Measurements from ENCODE around the gene MYRIP. TPM values are rescaled to one million over a fixed set of nuclear protein-coding genes. Genes with fewer than 3 reads are reported as not detected.
"Not testable (repeated sequence)": the region's sequence is repeated elsewhere in the genome, so short reads cannot be mapped to it uniquely, and the experiment has no call there.

MYRIP gene
- total and polyA plus RNA-seq, 4 experiments from 2014 or later = not detected

DNA sequence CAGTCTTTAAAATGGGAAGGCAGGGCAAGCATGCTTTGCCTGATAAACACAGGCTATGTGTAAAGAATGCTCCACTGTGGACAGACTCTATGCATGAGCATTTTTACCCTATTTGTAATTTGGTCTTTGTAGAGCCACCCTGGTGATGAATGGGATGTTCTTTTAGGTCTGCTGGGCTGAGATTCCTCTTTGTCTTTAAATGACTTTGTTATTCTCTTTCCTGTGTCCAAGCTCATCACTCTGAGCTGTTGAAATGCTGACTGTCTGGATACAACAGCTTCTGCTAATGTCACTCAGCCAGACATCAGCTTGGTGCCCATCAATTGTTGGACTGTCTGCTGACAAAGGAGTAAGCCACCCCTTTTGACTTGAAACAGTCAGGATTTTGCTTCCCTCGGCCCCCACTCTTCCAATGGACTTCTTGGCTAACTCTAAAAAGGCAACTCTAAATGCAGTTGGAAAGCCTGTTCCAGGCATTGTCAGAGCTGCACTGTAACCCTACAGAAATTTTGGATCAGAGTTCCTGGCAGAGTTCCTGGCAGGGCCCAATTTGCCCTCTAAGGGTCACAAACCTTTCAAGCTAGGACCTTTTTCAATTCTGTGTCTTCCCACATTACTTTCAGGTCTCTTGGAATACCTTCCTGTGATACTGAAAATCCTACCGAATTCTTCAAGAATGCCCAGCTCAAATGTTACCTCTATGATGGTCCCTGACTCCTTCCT, 459.6 kb downstream of the MYRIP start:
- peaks cover 0 to 5% (median 0%) of the 10 kb centered on the region in 8 donors for H3K9me3 Mint-ChIP-seq
- no peaks in the 10 kb centered on the region for H3K36me3 ChIP-seq (ENCODE audit: insufficient read depth, low read length)

DNA sequence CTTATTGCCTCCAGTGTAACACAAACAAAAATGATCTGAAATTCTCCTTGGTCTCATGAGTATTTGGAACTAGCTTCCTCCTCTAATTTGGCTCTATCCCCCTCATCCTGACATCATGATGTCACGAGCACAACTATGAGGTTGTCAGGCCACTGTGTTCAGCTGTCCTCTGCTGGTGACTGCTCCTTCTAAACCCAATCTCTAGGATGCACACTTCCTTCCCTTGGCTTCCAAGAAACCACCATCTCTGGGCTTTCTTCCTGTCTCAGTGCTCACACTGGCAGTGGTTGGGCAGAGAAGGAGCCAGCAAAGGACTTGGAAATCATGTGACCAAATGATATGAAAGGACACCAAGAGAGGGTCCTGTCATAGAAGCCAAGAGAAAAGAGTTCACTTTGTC, 469.4 kb downstream of the MYRIP start:
- intact Hi-C loops (cut with micrococcal nuclease) = no loop called here
- no peaks in the 10 kb centered on the region for H3K36me3 ChIP-seq (ENCODE audit: insufficient read depth, low read length)
- Mint-ChIP-seq H3K27ac (peak overlapping the region in 1 of 7 donors; percentile 12), H3K9me3 (peaks cover 0 to 7% (median 1%) of the 10 kb centered on the region in 8 donors), H3K27me3 (peaks cover 0 to 2% of the 10 kb centered on the region in 2 donors), H3K4me3 (no peak overlapping the region), H3K36me3 (no peaks in the 10 kb centered on the region), H3K4me1 (no peaks in the 10 kb centered on the region)
- ChIA-PET POLR2A (ENCODE audit: partially characterized antibody) (no interaction called here), CTCF (ENCODE audit: partially characterized antibody) (no interaction called here)
- no peaks in the 10 kb centered on the region for H3K9me3 ChIP-seq (ENCODE audit: control insufficient read depth in 1 of 2, low read length in 2 of 2)
- H3K27me3 ChIP-seq (ENCODE audit: insufficient read depth, low read length) = no peaks in the 10 kb centered on the region
- H3K4me3 ChIP-seq (ENCODE audit: low read length in 2 of 2) = no peak overlapping the region
- no peaks in the 10 kb centered on the region for H3K4me1 ChIP-seq (ENCODE audit: insufficient read depth, low read length)
- H3K27ac ChIP-seq (ENCODE audit: low read depth, low read length) = no peak overlapping the region
- no peak for DNase-seq

More for the DNA sequence above, 459.6 kb downstream of the MYRIP start:
- Histone ChIP-seq H3K4me1 (ENCODE audit: insufficient read depth, low read length) (no peaks in the 10 kb centered on the region), H3K27ac (ENCODE audit: low read depth, low read length) (no peak overlapping the region), H3K4me3 (ENCODE audit: low read length in 2 of 2) (no peak overlapping the region), H3K9me3 (ENCODE audit: control insufficient read depth in 1 of 2, low read length in 2 of 2) (no peaks in the 10 kb centered on the region), H3K27me3 (ENCODE audit: insufficient read depth, low read length) (no peaks in the 10 kb centered on the region)
- peaks cover 4 to 15% of the 10 kb centered on the region in 2 donors for H3K36me3 Mint-ChIP-seq
- no peak overlapping the region for H3K27ac Mint-ChIP-seq
- ChIA-PET POLR2A (ENCODE audit: partially characterized antibody) (no interaction called here), CTCF (ENCODE audit: partially characterized antibody) (no interaction called here)
- peaks cover 0 to 4% (median 0%) of the 10 kb centered on the region in 4 donors for H3K4me1 Mint-ChIP-seq
- no peak overlapping the region for H3K4me3 Mint-ChIP-seq
- DNase-seq = no peak
- H3K27me3 Mint-ChIP-seq = no peaks in the 10 kb centered on the region
- intact Hi-C loops (cut with micrococcal nuclease) = no loop called here

DNA sequence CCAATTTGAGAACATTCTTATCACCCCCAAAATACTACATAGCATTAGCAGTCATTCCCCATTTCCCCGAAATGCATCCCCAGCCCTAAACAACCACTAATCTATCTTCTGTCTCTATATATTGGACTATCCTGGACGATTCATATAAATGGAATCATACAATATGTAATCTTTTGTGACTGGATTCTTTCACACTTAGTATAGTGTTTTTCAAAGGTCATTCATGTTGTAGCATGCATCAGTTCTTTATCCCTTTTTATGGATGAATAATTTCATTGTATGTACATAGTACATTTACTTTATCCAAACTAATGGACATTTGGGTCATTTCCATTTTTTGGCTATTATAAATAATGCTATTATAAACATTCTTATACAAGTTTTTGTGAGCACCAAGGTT, 472.6 kb downstream of the MYRIP start:
- Mint-ChIP-seq H3K27me3 (no peaks in the 10 kb centered on the region), H3K4me1 (no peaks in the 10 kb centered on the region), H3K9me3 (peaks cover 0 to 2% (median 0%) of the 10 kb centered on the region in 8 donors), H3K4me3 (no peak overlapping the region), H3K27ac (no peak overlapping the region), H3K36me3 (peaks cover 0 to 1% of the 10 kb centered on the region in 2 donors)
- POLR2A ChIA-PET (ENCODE audit: partially characterized antibody) = no interaction called here
- CTCF ChIA-PET (ENCODE audit: partially characterized antibody) = no interaction called here
- intact Hi-C loops (cut with micrococcal nuclease) = no loop called here
- no peaks in the 10 kb centered on the region for H3K9me3 ChIP-seq (ENCODE audit: control insufficient read depth in 1 of 2, low read length in 2 of 2)
- no peaks in the 10 kb centered on the region for H3K27me3 ChIP-seq (ENCODE audit: insufficient read depth, low read length)
- DNase-seq = no peak
- H3K4me1 ChIP-seq (ENCODE audit: insufficient read depth, low read length) = no peaks in the 10 kb centered on the region
- no peak overlapping the region for H3K27ac ChIP-seq (ENCODE audit: low read depth, low read length)
- H3K36me3 ChIP-seq (ENCODE audit: insufficient read depth, low read length) = no peaks in the 10 kb centered on the region
- H3K4me3 ChIP-seq (ENCODE audit: low read length in 2 of 2) = no peak overlapping the region

DNA sequence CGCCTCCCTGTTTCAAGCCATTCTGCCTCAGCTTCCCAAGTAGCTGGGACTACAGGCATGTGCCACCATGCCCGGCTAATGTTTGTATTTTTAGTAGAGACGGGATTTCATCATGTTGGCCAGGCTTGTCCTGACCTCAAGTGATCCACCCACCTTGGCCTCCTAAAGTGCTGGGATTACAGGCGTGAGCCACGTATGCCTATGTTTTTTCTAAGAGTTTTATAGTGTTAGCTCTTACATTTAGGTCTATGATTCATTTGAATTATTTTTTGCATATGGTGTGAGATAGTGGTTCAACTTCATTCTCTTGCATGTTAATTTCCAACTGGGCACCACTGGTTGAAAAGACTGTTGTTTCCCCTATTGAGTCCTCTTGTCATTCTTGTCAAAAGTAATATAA, 473.6 kb downstream of the MYRIP start:
- H3K4me3 ChIP-seq (ENCODE audit: low read length in 2 of 2); CTCF ChIA-PET (ENCODE audit: partially characterized antibody); H3K9me3 ChIP-seq (ENCODE audit: control insufficient read depth in 1 of 2, low read length in 2 of 2); DNase-seq; H3K4me1 Mint-ChIP-seq; H3K27me3 Mint-ChIP-seq; H3K4me1 ChIP-seq (ENCODE audit: insufficient read depth, low read length); H3K36me3 ChIP-seq (ENCODE audit: insufficient read depth, low read length); H3K9me3 Mint-ChIP-seq; H3K4me3 Mint-ChIP-seq; POLR2A ChIA-PET (ENCODE audit: partially characterized antibody); H3K27me3 ChIP-seq (ENCODE audit: insufficient read depth, low read length); intact Hi-C loops (cut with micrococcal nuclease); H3K27ac Mint-ChIP-seq; H3K36me3 Mint-ChIP-seq; H3K27ac ChIP-seq (ENCODE audit: low read depth, low read length): not testable (repeated sequence)

DNA sequence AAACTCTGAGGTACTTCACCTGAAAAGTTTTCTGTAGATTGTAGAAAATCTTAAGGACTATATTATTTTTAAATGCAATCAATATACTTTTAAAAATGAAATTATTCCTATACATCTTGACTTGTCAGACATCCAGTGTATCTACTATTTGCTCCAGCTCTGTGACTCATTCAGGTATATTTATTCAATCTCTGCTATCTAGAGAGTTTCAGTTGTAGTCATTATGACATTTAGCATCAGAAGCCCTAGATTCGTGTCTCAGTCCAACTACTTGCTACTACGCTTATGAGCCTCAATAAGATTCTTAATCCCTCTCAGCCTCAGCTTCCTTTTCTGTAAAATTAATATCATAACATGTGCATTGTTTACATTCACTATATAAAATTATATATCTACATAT, 477.8 kb downstream of the MYRIP start:
- intact Hi-C loops (cut with micrococcal nuclease) = no loop called here
- Histone ChIP-seq H3K4me3 (ENCODE audit: low read length in 2 of 2) (no peak overlapping the region), H3K27ac (ENCODE audit: low read depth, low read length) (no peak overlapping the region), H3K9me3 (ENCODE audit: control insufficient read depth in 1 of 2, low read length in 2 of 2) (no peaks in the 10 kb centered on the region), H3K36me3 (ENCODE audit: insufficient read depth, low read length) (no peaks in the 10 kb centered on the region), H3K27me3 (ENCODE audit: insufficient read depth, low read length) (no peaks in the 10 kb centered on the region), H3K4me1 (ENCODE audit: insufficient read depth, low read length) (no peaks in the 10 kb centered on the region)
- ChIA-PET CTCF (ENCODE audit: partially characterized antibody) (interaction anchor here (1.4 kb wide), 1 partner anchor 96 kb away, joined by 3 read pairs; no protein-coding TSS in a partner anchor), POLR2A (ENCODE audit: partially characterized antibody) (no interaction called here)
- Mint-ChIP-seq H3K9me3 (peaks cover 0 to 5% (median 0%) of the 10 kb centered on the region in 8 donors), H3K4me3 (no peak overlapping the region), H3K27me3 (no peaks in the 10 kb centered on the region), H3K36me3 (peaks cover 8 to 16% of the 10 kb centered on the region in 2 donors), H3K27ac (no peak overlapping the region), H3K4me1 (peaks cover 0 to 9% (median 0%) of the 10 kb centered on the region in 4 donors)
- no peak for DNase-seq

DNA sequence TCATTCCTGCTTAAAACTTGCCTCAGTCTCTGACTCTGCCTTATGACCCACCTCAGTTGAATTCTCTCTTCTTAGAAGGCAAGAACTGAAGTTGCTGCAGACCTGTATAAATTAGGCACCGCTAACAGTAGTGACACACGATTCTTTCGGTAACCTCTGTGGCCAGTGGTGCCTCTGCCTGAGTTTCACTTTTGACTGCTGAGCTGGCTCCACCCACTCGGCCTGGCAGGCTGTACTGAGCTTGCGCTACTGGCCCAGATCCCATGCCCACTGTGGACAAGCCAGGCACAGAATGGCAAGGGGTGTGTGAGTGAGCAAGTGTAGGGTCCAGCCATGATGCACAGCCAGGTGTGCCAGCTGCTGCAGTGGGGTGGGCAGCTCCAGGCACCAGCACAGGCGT, 481.0 kb downstream of the MYRIP start:
- POLR2A ChIA-PET (ENCODE audit: partially characterized antibody) = no interaction called here
- H3K36me3 ChIP-seq (ENCODE audit: insufficient read depth, low read length) = no peaks in the 10 kb centered on the region
- no peak overlapping the region for H3K4me3 ChIP-seq (ENCODE audit: low read length in 2 of 2)
- Mint-ChIP-seq H3K4me3 (peak overlapping the region; percentile 37 to 82 (median 68)), H3K27ac (peak overlapping the region; percentile 11 to 90 (median 83)), H3K4me1 (peaks cover 0 to 9% (median under 1%) of the 10 kb centered on the region in 4 donors), H3K36me3 (peaks cover 17 to 27% of the 10 kb centered on the region in 2 donors), H3K27me3 (no peaks in the 10 kb centered on the region), H3K9me3 (peaks cover 0 to 5% (median 0%) of the 10 kb centered on the region in 8 donors)
- no peaks in the 10 kb centered on the region for H3K4me1 ChIP-seq (ENCODE audit: insufficient read depth, low read length)
- no peak overlapping the region for H3K27ac ChIP-seq (ENCODE audit: low read depth, low read length)
- H3K9me3 ChIP-seq (ENCODE audit: control insufficient read depth in 1 of 2, low read length in 2 of 2) = no peaks in the 10 kb centered on the region
- CTCF ChIA-PET (ENCODE audit: partially characterized antibody) = interaction anchor here (1.7 kb wide), 1 partner anchor 18 kb away, joined by 6 read pairs; no protein-coding TSS in a partner anchor
- peak in 4 of 5 donors; percentile 12 to 44 (median 27) for DNase-seq
- intact Hi-C loops (cut with micrococcal nuclease) = no loop called here
- no peaks in the 10 kb centered on the region for H3K27me3 ChIP-seq (ENCODE audit: insufficient read depth, low read length)

DNA sequence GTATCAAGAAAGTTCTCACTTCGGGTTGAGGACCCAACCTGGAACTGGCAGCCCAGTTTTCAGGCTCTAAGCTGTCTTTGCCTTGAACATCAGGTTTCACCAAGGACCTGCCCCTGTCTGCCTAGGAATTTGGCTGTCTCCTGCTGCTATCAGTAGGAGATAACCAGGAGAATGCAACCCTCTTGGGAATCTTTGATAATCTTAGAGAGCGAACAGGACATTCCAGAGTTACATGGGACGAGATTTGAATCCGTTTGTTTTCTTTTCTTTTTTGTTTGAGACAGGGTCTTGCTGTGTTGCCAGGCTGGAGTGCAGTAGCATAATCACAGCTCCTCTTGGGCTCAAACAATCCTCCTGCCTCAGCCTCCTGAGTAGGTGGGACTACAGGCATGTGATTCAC, 482.1 kb downstream of the MYRIP start:
- H3K9me3 Mint-ChIP-seq = peaks cover 0 to 3% (median 0%) of the 10 kb centered on the region in 8 donors
- Histone ChIP-seq H3K27me3 (ENCODE audit: insufficient read depth, low read length) (no peaks in the 10 kb centered on the region), H3K4me1 (ENCODE audit: insufficient read depth, low read length) (no peaks in the 10 kb centered on the region), H3K9me3 (ENCODE audit: control insufficient read depth in 1 of 2, low read length in 2 of 2) (no peaks in the 10 kb centered on the region), H3K36me3 (ENCODE audit: insufficient read depth, low read length) (no peaks in the 10 kb centered on the region), H3K27ac (ENCODE audit: low read depth, low read length) (no peak overlapping the region), H3K4me3 (ENCODE audit: low read length in 2 of 2) (no peak overlapping the region)
- intact Hi-C loops (cut with micrococcal nuclease) = no loop called here
- H3K4me1 Mint-ChIP-seq = peaks cover 0 to 9% (median under 1%) of the 10 kb centered on the region in 4 donors
- no peaks in the 10 kb centered on the region for H3K27me3 Mint-ChIP-seq
- H3K36me3 Mint-ChIP-seq = peaks cover 21 to 30% of the 10 kb centered on the region in 2 donors
- ChIA-PET CTCF (ENCODE audit: partially characterized antibody) (no interaction called here), POLR2A (ENCODE audit: partially characterized antibody) (no interaction called here)
- H3K27ac Mint-ChIP-seq = peak overlapping the region in 1 of 7 donors; percentile 36
- H3K4me3 Mint-ChIP-seq = no peak overlapping the region
- no peak for DNase-seq

All from CD4-positive, alpha-beta memory T cell (primary cell).